ENCODE data around the gene ST3GAL3. TPM values are rescaled to one million over a fixed set of nuclear protein-coding genes. Genes with fewer than 3 reads are reported as not detected.
"Not testable (repeated sequence)": the region's sequence is repeated elsewhere in the genome, so short reads cannot be mapped to it uniquely, and the experiment has no call there.

Gene ST3GAL3
- polyA plus RNA-seq, 3 donors from 2014 or later = 0.08 to 8.1 (median 3.8) TPM

DNA sequence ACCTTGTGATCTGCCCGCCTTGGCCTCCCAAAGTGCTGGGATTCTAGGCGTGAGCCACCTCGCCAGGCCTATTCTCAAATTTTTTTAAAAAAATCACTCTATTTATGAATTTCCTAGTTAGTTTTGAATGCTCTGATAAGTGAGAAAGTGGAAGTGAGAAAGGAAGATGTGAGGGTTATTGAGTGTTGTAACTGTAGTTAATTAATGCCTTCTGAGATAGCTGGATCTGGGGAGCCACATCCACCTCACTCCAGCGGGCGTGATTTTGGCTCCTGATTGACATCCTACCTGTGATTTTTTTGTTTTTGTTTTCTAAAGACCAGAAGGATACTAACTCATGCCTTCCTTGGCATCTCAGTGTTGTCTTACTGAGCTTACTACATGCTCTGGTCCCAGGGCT, 65.6 kb downstream of the ST3GAL3 start:
- Mint-ChIP-seq H3K27me3 (ENCODE audit: low read depth in 3 of 3) (peaks cover 0 to 3% (median 0%) of the 10 kb centered on the region in 3 donors), H3K4me3 (no peak overlapping the region), H3K9me3 (no peaks in the 10 kb centered on the region), H3K27ac (no peak overlapping the region), H3K4me1 (no peaks in the 10 kb centered on the region), H3K36me3 (peaks cover 0 to 16% (median 11%) of the 10 kb centered on the region in 3 donors)
- DNase-seq = no peak

GRCh38 chr1:43773821-43774220, 66.5 kb downstream of the ST3GAL3 start:
- Mint-ChIP-seq H3K27ac (no peak overlapping the region), H3K27me3 (ENCODE audit: low read depth in 3 of 3) (peaks cover 0 to 2% (median 0%) of the 10 kb centered on the region in 3 donors), H3K4me1 (no peaks in the 10 kb centered on the region), H3K9me3 (no peaks in the 10 kb centered on the region), H3K36me3 (peaks cover 0 to 16% (median 14%) of the 10 kb centered on the region in 3 donors), H3K4me3 (no peak overlapping the region)
- DNase-seq = no peak

DNA sequence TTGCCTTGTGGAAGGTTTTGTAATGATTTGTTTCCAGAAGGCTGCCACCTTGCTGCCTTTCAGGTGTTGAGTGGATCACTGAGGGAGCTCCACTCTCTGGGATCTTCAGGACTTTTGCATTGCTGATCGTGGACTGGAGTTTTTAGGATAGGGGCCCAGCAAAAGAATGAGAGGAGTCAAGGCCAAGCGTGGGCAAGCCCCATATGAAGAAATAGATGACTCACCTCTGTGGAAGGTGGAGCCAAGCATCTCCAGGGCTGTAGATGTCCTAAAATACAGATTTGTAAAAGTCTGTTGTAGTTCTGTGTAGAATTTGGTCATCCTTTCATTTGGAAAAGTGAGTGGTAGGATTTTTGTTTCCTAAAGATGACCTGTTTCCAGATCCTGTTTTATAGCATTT, 67.0 kb downstream of the ST3GAL3 start:
- H3K4me3 Mint-ChIP-seq = no peak overlapping the region
- H3K36me3 Mint-ChIP-seq = peaks cover 3 to 21% (median 16%) of the 10 kb centered on the region in 3 donors
- H3K27ac Mint-ChIP-seq = no peak overlapping the region

GRCh38 chr1:43776043-43776761, 68.9 kb downstream of the ST3GAL3 start:
- Mint-ChIP-seq H3K27ac (no peak overlapping the region), H3K4me3 (no peak overlapping the region), H3K9me3 (peaks cover 4 to 15% (median 12%) of the 10 kb centered on the region in 6 donors), H3K27me3 (ENCODE audit: low read depth in 3 of 3) (peaks cover 0 to 2% (median 0%) of the 10 kb centered on the region in 3 donors), H3K36me3 (peaks cover 18 to 39% (median 31%) of the 10 kb centered on the region in 3 donors), H3K4me1 (peaks cover 6 to 9% of the 10 kb centered on the region in 2 donors)
- DNase-seq = no peak

More for the DNA sequence above, 67.0 kb downstream of the ST3GAL3 start:
- DNase-seq = no peak
- Mint-ChIP-seq H3K4me1 (peaks cover under 1% of the 10 kb centered on the region in 2 donors), H3K27me3 (ENCODE audit: low read depth in 3 of 3) (peaks cover 0 to 2% (median 0%) of the 10 kb centered on the region in 3 donors), H3K9me3 (peaks cover 0 to 1% (median 0%) of the 10 kb centered on the region in 6 donors)

DNA sequence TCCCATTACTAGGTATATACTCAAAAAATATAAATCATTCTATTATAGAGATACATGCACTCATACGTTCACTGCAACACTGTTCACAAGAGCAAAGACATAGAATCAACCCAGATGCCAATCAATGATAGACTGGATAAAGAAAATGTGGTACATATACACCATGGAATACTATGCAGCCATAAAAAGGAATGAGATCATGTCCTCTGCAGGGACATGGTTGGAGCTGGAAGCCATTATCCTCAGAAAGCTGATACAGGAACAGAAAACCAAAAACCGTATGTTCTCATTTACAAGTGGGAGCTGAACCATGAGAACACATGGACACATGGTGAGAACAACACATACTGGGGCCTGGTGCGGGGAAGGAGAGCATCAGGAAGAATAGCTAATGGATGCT, 70.6 kb downstream of the ST3GAL3 start:
- peaks cover 4 to 16% (median 13%) of the 10 kb centered on the region in 6 donors for H3K9me3 Mint-ChIP-seq
- not testable (repeated sequence) for H3K4me3 Mint-ChIP-seq; H3K4me1 Mint-ChIP-seq; DNase-seq; H3K27ac Mint-ChIP-seq; H3K27me3 Mint-ChIP-seq (ENCODE audit: low read depth in 3 of 3)
- peaks cover 28 to 44% (median 41%) of the 10 kb centered on the region in 3 donors for H3K36me3 Mint-ChIP-seq

GRCh38 chr1:43779266-43779665, 71.9 kb downstream of the ST3GAL3 start:
- Mint-ChIP-seq H3K9me3 (peaks cover 4 to 16% (median 13%) of the 10 kb centered on the region in 6 donors), H3K36me3 (peaks cover 28 to 44% (median 42%) of the 10 kb centered on the region in 3 donors), H3K4me3 (no peak overlapping the region), H3K4me1 (peaks cover 6 to 9% of the 10 kb centered on the region in 2 donors), H3K27ac (no peak overlapping the region), H3K27me3 (ENCODE audit: low read depth in 3 of 3) (peaks cover 0 to 2% (median 0%) of the 10 kb centered on the region in 3 donors)
- DNase-seq = no peak

DNA sequence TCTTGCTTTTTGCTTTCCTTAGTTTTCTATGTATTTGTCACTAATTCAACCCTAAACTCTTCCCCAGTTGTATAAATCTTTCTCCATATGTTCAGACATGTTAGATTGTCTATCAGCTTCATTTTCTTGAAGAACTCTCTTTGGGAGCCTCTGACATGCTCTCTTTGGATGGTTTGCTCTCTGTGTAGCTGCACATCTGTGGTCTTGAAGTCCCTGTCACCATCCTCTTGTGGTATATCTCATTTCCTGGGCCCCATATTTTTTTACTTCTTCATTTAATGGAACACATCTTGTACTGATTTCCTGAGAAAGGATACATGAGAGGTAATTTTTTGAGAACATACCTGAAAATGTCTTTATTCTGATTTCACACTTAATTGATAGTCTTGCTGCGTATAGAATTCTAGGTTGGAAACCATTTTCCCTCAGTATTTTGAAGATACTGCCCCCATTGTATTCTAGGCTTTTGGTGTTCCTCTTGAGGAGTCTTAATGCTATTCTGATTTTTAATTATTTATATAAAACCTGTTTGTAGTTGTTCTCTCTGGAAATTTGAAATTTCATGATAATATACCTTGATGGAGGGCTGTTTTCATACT, 72.6 kb downstream of the ST3GAL3 start:
- H3K9me3 Mint-ChIP-seq = peaks cover 4 to 16% (median 13%) of the 10 kb centered on the region in 6 donors
- H3K27me3 Mint-ChIP-seq (ENCODE audit: low read depth in 3 of 3) = no peaks in the 10 kb centered on the region
- H3K4me1 Mint-ChIP-seq = peaks cover 6 to 9% of the 10 kb centered on the region in 2 donors
- no peak overlapping the region for H3K27ac Mint-ChIP-seq
- no peak for DNase-seq
- peaks cover 28 to 44% (median 42%) of the 10 kb centered on the region in 3 donors for H3K36me3 Mint-ChIP-seq
- no peak overlapping the region for H3K4me3 Mint-ChIP-seq

- Mint-ChIP-seq H3K36me3 (peaks cover 28 to 42% (median 42%) of the 10 kb centered on the region in 3 donors), H3K4me1 (peaks cover 6 to 9% of the 10 kb centered on the region in 2 donors), H3K27ac (no peak overlapping the region), H3K4me3 (no peak overlapping the region), H3K9me3 (peaks cover 4 to 16% (median 13%) of the 10 kb centered on the region in 6 donors), H3K27me3 (ENCODE audit: low read depth in 3 of 3) (no peaks in the 10 kb centered on the region)
- no peak for DNase-seq
These were observed 74.2 kb downstream of the ST3GAL3 start for GRCh38 chr1:43781574-43781973.

- no peak overlapping the region for H3K27ac Mint-ChIP-seq
- H3K4me1 Mint-ChIP-seq = peaks cover 6 to 9% of the 10 kb centered on the region in 2 donors
- peaks cover 4 to 16% (median 13%) of the 10 kb centered on the region in 6 donors for H3K9me3 Mint-ChIP-seq
- H3K4me3 Mint-ChIP-seq = no peak overlapping the region
- peaks cover 28 to 32% (median 32%) of the 10 kb centered on the region in 3 donors for H3K36me3 Mint-ChIP-seq
- no peak for DNase-seq
- no peaks in the 10 kb centered on the region for H3K27me3 Mint-ChIP-seq (ENCODE audit: low read depth in 3 of 3)
These were observed 75.8 kb downstream of the ST3GAL3 start for GRCh38 chr1:43783096-43783670.

DNA sequence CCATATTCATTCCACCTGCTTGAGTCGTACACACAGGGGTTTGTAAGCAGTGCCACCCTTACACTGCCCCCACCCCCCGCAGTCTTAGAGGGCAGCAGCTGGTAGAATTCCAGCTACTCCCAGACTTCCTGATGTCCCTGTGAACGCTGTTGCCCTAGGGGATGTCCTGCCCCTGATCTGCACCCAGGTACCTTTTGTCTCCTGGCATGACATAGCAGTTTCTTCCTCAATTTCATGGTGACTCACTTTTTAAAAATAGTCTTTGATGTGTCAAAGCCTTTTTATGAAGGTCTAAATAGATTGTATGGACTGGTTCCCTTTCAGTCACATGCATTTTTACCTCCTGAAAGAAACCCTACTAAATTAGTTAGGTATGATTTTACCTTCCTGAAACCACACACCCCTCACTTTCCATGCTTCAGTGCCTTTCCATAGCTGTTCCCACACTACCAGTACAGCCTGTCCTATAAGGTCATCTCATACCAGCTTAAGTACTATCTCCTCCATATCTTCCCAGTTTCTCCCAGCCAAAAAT, 76.4 kb downstream of the ST3GAL3 start:
- H3K27ac Mint-ChIP-seq = no peak overlapping the region
- peaks cover 4 to 16% (median 13%) of the 10 kb centered on the region in 6 donors for H3K9me3 Mint-ChIP-seq
- no peak overlapping the region for H3K4me3 Mint-ChIP-seq
- DNase-seq = no peak
- H3K27me3 Mint-ChIP-seq (ENCODE audit: low read depth in 3 of 3) = no peaks in the 10 kb centered on the region
- peaks cover 6 to 9% of the 10 kb centered on the region in 2 donors for H3K4me1 Mint-ChIP-seq
- H3K36me3 Mint-ChIP-seq = peaks cover 28 to 32% (median 31%) of the 10 kb centered on the region in 3 donors

GRCh38 chr1:43786201-43786958, 79.0 kb downstream of the ST3GAL3 start:
- Mint-ChIP-seq H3K4me3 (no peak overlapping the region), H3K4me1 (peaks cover 14% of the 10 kb centered on the region in 2 donors), H3K27me3 (ENCODE audit: low read depth in 3 of 3) (no peaks in the 10 kb centered on the region), H3K9me3 (peaks cover 0 to 6% (median 0%) of the 10 kb centered on the region in 6 donors), H3K36me3 (peaks cover 8 to 18% (median 10%) of the 10 kb centered on the region in 3 donors), H3K27ac (no peak overlapping the region)
- DNase-seq = no peak

GRCh38 chr1:43786960-43787359, 79.6 kb downstream of the ST3GAL3 start:
- Mint-ChIP-seq H3K36me3 (peaks cover 4 to 15% (median 6%) of the 10 kb centered on the region in 3 donors), H3K27ac (no peak overlapping the region), H3K27me3 (ENCODE audit: low read depth in 3 of 3) (no peaks in the 10 kb centered on the region), H3K4me3 (no peak overlapping the region), H3K9me3 (peaks cover 0 to 3% (median 0%) of the 10 kb centered on the region in 6 donors), H3K4me1 (peaks cover 14% of the 10 kb centered on the region in 2 donors)
- no peak for DNase-seq

Data from immature natural killer cell (primary cell).